ENCODE measurements around the gene DOCK3.
"Not testable (repeated sequence)": the region's sequence is repeated elsewhere in the genome, so short reads cannot be mapped to it uniquely, and the experiment has no call there.

The DOCK3 gene

DNA sequence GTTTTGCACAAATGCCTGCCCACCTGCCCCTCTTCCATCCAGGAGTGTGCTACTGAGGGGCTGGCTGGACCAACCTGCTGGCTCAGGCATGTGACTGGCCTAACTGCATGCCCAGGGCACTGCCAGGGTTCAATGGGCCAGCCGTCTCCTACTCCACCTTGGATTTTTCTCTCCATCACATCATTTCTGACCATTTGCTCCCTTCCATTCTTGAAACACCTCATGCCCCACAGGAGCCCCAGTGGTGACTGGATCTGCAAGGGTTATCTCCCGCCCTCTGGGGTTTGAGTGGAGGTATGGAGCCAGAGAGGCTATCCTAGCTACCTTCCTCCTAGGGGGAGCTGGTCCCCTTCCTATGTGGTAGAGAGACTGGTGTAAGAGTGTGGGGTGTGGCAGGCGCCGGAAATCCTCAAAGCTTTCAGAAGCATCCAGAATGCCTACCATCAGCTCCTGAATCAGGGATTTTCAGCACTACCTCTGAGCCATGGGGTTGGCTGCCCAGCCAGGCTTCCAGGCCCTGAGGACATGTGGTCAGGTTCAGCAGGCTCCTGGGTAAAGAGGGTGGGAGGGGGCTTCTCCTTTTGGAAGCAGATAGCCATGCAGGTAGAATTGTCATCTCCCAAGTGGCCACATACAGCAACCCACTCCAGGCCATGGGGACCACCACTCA lies 707.5 kb downstream of the DOCK3 start:
- DNase-seq (ENCODE audit: low read depth in 4 of 4, low spot score in 1 of 4), result no peak

- no peak for DNase-seq (ENCODE audit: low read depth in 4 of 4, low spot score in 1 of 4)
These were observed 708.3 kb downstream of the DOCK3 start for GRCh38 chr3:51382947-51383578.

GRCh38 chr3:51384055-51384725 lies 709.5 kb downstream of the DOCK3 start:
- DNase-seq (ENCODE audit: low read depth in 4 of 4, low spot score in 1 of 4), result no peak

DNA sequence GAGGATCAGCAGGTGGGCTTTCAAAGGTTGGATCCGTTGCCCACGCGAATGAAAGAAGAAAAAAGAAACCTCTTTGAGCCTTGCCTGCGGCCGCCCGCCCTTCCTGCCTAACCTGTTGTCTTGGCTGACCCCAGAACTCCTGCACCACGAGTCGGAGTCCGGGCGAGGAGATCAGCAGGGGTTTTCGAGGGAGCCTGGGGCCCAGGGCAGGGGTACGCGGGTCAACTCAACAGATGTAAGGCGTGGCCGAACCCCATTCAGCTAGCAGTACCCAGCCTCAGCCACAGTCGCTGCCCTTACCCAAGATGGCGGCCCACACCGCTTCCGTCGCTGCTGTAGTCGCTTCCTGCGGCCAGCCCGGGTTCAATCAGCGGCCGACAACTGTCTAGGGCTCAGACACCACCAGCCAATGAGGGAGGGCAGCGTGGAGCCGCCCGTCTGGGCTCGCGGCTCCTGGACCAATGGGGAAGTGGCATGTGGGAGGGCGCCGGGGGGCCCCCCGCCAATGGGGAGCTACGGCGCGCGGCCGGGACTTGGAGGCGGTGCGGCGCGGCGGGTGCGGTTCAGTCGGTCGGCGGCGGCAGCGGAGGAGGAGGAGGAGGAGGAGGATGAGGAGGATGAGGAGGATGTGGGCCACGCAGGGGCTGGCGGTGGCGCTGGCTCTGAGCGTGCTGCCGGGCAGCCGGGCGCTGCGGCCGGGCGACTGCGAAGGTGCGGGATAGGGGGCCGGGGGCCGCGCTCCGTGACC lies 710.2 kb downstream of the DOCK3 start, which contains the start of gene MANF:
Gene MANF (plus strand): TSS at position 566 of the 748 bp plus-strand sequence. CDS start 52 bp downstream, at position 618.
- DNase-seq (ENCODE audit: low read depth in 4 of 4, low spot score in 1 of 4), result peak; percentile 84 to 96 (median 91)

DNA sequence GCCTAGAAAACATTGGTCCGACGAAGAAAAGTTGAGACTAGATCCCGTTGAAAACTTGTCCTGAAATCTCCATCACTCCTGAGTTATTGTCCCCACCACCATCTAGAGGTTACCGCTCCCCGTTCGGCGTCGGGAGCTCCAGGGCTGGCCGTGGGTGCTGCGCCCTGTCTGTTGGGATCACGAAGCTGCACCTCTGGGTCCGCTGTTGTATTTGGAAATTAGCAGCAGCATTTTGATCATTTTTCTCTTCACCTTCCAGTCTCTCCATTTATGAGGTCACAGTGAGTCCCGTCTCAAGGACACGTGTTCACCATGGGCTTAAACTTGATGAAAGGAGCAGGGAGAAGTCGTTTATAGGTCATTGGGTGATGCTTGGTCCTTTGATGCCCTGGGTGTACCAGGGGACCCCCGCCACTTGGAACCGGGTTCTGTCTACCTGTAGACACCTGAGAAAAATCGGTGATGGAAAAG lies 710.9 kb downstream of the DOCK3 start:
- no peak for DNase-seq (ENCODE audit: low read depth in 4 of 4, low spot score in 1 of 4)

DNA sequence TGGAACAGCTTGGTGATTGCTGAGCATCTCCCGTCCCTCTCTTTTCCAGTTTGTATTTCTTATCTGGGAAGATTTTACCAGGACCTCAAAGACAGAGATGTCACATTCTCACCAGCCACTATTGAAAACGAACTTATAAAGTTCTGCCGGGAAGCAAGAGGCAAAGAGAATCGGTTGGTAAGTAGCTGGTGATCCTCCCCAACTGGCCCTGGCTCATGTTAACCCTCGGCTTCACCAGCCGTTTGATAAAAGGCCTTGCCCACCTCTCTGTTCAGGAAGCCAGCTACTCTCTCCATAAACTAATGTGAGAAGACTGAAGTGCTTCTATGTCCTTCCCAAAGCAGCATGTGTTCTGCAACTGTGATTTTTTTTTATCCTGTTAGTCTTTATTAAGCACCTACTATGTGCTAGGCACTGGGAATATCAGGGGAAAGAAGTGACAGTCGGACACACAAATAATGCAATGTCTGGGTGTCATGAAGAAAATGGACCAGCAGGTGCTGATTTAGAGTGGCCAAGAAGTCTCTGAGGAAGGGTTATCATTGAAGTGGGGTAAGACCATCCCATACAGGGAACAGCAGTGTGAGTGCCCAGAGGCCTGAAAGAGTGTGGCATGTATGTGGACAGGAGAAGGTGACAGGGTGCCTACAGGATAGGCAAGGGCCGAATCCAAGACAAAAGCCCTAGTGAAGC lies 711.6 kb downstream of the DOCK3 start:
- DNase-seq (ENCODE audit: low read depth in 4 of 4, low spot score in 1 of 4), result no peak

DNA sequence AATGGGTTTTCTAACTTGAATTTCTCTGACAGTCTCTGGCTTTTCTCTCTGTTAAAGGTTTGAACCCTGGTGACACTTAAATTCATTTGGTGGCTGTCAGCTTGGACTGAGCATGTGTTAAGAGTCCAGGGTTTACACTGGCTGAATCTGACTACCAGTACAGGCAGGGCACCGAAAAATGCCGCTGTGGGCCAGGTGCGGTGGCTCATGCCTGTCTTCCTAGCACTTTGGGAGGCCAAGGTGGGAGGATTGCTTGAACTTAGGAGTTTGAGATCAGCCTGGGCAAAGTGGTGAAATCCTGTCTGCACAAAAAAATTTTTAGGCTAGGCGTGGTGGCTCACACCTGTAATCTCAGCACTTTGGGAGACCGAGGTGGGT lies 712.1 kb downstream of the DOCK3 start:
- DNase-seq (ENCODE audit: low read depth in 4 of 4, low spot score in 1 of 4), result no peak

GRCh38 chr3:51387281-51387680 lies 712.6 kb downstream of the DOCK3 start:
- not testable (repeated sequence) for DNase-seq (ENCODE audit: low read depth in 4 of 4, low spot score in 1 of 4)

DNA sequence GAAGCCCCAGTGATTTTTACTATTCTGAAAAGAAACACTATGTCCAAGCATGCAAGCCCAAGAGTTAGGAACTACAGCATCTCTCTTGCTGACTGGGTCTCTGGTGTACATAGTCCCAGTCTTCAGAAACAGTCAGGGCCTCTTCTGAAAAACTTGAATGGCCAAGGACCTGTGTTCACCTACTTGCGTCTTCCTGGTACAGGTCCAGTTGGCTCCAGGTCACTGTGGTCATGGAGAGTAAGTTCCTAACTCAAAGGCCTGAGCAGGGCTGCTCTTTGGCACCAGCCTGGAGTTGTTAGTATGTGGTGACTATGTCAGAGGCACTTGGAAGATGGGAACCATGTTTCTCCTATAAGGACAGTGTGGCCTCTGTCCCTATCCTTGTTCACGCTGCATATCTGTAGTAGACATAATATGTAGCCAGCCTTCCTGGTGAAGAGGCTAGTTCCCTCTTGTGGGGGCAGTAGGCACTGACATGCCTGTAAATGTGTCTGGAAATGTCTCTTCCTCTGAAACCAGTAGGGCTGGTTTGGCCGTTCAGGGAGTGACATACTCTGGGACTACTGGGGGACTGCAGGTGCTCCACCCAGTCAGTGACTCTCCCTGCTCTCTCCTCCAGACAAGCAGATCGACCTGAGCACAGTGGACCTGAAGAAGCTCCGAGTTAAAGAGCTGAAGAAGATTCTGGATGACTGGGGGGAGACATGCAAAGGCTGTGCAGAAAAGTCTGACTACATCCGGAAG lies 713.7 kb downstream of the DOCK3 start:
- DNase-seq (ENCODE audit: low read depth in 4 of 4, low spot score in 1 of 4), result no peak

- DNase-seq (ENCODE audit: low read depth in 4 of 4, low spot score in 1 of 4), result peak in 1 of 4 experiments; percentile 51
These were observed 714.9 kb downstream of the DOCK3 start for GRCh38 chr3:51389423-51390183.

DNA sequence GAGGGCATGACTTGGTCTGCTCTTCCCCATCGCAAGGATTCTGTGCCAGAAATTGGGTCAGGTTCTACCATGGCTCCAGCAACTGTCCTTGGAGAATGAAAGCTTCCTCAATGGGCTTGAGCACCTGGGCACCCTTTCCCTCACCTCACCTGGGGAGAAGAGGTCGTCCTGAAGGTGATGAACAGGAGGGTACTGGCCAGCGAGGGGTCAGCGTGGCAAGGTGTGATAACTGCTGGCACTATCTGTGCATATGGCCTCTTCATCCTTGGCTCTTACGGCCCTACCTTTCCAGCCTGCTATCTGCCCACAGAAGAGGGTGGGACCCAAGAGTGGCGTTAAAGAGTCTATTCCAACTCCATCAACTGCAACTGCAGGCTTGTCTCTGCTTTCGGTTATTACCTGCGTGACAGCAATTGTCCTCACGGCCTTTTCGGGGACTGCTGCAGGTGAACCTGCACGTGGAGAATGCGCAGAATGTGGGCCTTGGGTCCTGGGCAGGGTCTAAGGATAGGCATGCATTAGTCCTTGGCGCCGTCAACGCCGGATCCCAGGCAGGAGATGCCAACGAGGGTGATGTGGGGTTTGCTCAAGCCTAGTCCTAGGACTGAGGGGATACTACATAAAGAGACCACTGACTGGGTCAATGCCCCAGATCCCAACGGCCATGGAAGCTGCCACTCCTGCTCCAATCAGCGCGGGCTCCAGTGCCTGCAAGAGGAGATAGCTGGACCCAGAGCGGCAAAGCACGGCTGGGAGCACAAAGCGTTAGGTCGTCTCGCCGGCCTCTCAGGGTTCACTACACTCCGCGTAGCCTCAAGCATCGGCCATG lies 715.7 kb downstream of the DOCK3 start:
- no peak for DNase-seq (ENCODE audit: low read depth in 4 of 4, low spot score in 1 of 4)

DNA sequence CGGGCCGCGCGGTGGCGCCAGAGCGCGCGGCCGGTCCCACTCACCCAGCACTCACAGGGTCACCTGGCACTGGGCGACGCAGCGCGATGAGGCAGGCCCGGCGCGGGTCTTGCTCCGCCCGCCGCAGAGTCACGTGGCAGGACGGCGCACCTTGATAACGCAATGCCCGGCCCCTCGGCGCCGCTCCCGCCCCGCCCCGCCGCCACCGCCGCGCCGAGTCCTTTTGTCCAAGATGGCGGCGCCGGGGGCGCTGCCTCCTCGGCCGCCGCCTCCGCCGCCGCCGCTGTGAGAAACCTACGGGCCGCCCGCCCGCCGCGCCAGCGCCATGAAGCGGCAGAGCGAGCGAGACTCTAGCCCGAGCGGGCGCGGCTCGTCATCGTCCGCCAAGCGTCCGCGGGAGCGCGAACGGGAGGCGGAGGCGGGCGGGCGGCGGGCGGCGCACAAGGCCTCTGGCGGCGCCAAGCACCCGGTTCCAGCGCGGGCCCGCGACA lies 716.4 kb downstream of the DOCK3 start, which contains the start of gene RBM15B:
Gene RBM15B (plus strand): TSS at position 211 of the 491 bp plus-strand sequence. CDS start 115 bp downstream, at position 326.
- peak; percentile 93 to 95 (median 94) for DNase-seq (ENCODE audit: low read depth in 4 of 4, low spot score in 1 of 4)

DNA sequence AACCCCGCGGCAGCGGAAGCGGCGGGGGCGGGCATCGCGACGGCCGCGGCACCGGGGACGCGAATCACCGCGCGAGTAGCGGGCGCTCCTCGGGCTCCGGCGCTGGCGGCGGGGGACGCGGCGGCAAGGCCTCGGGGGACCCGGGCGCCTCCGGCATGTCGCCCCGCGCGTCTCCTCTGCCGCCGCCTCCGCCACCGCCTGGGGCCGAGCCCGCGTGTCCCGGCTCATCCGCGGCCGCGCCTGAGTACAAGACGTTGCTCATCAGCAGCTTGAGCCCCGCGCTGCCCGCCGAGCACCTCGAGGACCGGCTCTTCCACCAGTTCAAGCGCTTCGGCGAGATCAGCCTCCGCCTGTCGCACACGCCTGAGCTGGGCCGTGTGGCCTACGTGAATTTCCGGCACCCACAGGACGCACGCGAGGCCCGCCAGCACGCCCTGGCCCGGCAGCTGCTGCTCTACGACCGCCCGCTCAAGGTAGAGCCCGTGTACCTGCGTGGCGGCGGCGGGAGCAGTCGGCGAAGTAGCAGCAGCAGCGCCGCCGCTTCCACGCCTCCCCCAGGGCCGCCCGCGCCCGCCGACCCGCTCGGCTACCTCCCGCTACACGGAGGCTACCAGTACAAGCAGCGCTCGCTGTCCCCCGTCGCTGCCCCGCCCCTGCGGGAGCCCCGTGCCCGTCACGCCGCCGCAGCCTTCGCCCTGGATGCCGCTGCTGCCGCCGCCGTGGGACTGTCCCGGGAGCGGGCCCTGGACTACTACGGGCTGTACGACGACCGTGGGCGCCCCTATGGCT lies 717.0 kb downstream of the DOCK3 start:
- DNase-seq (ENCODE audit: low read depth in 4 of 4, low spot score in 1 of 4), result peak in 1 of 4 experiments; percentile 21

- no peak for DNase-seq (ENCODE audit: low read depth in 4 of 4, low spot score in 1 of 4)
These were observed 717.8 kb downstream of the DOCK3 start for GRCh38 chr3:51392355-51393133.

- no peak for DNase-seq (ENCODE audit: low read depth in 4 of 4, low spot score in 1 of 4)
These were observed 718.4 kb downstream of the DOCK3 start for GRCh38 chr3:51393134-51393495.

GRCh38 chr3:51393564-51393963 lies 718.8 kb downstream of the DOCK3 start:
- no peak for DNase-seq (ENCODE audit: low read depth in 4 of 4, low spot score in 1 of 4)

DNA sequence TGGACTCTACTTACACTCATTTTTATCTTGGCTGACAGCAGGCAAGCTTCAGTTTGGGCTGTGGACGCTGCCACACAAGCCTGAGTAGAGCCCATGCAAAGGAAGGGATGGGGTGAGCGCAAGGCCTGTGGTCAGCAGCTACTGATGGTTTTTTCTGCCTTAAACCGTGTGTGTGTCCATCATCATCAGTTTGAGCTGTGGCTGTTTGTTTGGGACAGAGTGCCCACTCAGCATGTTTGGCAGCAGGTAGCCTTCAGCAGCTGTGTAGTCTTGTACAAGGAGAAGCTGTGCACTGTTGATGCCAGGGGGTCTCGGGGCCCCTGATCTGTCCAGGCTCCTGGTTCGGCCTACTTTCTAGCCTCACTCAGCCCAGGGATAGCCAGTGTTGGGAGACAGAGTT lies 719.8 kb downstream of the DOCK3 start:
- no peak for DNase-seq (ENCODE audit: low read depth in 4 of 4, low spot score in 1 of 4)
